PC-3 (cell line): ENCODE data around the gene MCOLN2. TPM values are rescaled to one million over a fixed set of nuclear protein-coding genes. Genes with fewer than 3 reads are reported as not detected.

ENCODE experiments used
- ATAC-seq: fragments of 200-7000 bp; cut with Tn5 transposase; 2 replicates; pipeline ENCODE4 v1.9.1; 2020; ENCODE audit warnings: mild to moderate bottlenecking, moderate library complexity
- BruUV-seq: library from RNA; stranded (reverse); fragments of 400-500 nt; replicated peaks from 2 replicates; lab custom pipeline; 2021; lab: Mats Ljungman, UMichigan
- CTCF ChIA-PET: fragments of 300-600 bp; sonication (Branson Sonifier 250); formaldehyde crosslinking; loops from one replicate; lab custom pipeline; 2022; ENCODE audit warnings: antibody characterized with exemption; lab: Charles Lee
- POLR2A ChIA-PET: fragments of 300-600 bp; sonication (Branson Sonifier 250); formaldehyde crosslinking; loops from one replicate; lab custom pipeline; 2022; ENCODE audit warnings: antibody characterized with exemption; ENCODE audit not compliant: unreplicated experiment; lab: Charles Lee
- DNase-seq: peaks from one replicate; pipeline ENCODE4 v3.0.0-alpha.2; 2015
- H2AFZ ChIP-seq: fragments of 300-600 bp; sonication (generic); 2 replicates; pipeline ENCODE4 v1.6.0; 2016; ENCODE audit warnings: antibody characterized with exemption, low read length
- H3F3A ChIP-seq: fragments of 300-600 bp; sonication (generic); one replicate; pipeline ENCODE4 v1.6.0; 2017; ENCODE audit warnings: antibody characterized with exemption, low read length, control low read depth, mild to moderate bottlenecking; ENCODE audit not compliant: unreplicated experiment
- H3K27ac ChIP-seq: fragments of 300-600 bp; sonication (generic); 2 replicates; pipeline ENCODE4 v1.5.1; 2016; ENCODE audit warnings: mild to moderate bottlenecking, low read length
- H3K27me3 ChIP-seq: fragments of 300-600 bp; sonication (generic); 2 replicates; pipeline ENCODE4 v1.6.1; 2016; ENCODE audit warnings: low read length, mixed read lengths
- H3K36me3 ChIP-seq: fragments of 300-600 bp; sonication (generic); 2 replicates; pipeline ENCODE4 v1.6.1; 2016; ENCODE audit warnings: low read depth, mixed run types, low read length, mixed read lengths
- H3K4me1 ChIP-seq: fragments of 300-600 bp; sonication (generic); 2 replicates; pipeline ENCODE4 v1.5.1; 2016; ENCODE audit warnings: low read length; ENCODE audit not compliant: insufficient read depth
- H3K4me2 ChIP-seq: fragments of 300-600 bp; sonication (generic); 2 replicates; pipeline ENCODE4 v1.6.0; 2016; ENCODE audit warnings: low read length
- H3K4me3 ChIP-seq: fragments of 300-600 bp; sonication (generic); 2 replicates; pipeline ENCODE4 v1.5.1; 2016; ENCODE audit warnings: mild to moderate bottlenecking, low read length, mixed read lengths
- H3K79me2 ChIP-seq: fragments of 300-600 bp; sonication (generic); 2 replicates; pipeline ENCODE4 v1.6.1; 2017; ENCODE audit warnings: low read length, mixed read lengths
- H3K9ac ChIP-seq: fragments of 300-600 bp; sonication (generic); 2 replicates; pipeline ENCODE4 v1.6.0; 2016; ENCODE audit warnings: mild to moderate bottlenecking, low read length
- H3K9me2 ChIP-seq: fragments of 300-600 bp; sonication (generic); replicated peaks from 2 replicates; pipeline ENCODE4 v1.6.1; 2016; ENCODE audit warnings: mixed run types, low read length, mixed read lengths
- H3K9me3 ChIP-seq: fragments of 300-600 bp; sonication (generic); 2 replicates; pipeline ENCODE4 v1.6.1; 2016; ENCODE audit warnings: low read length, mixed read lengths
- H4K20me1 ChIP-seq: fragments of 300-600 bp; sonication (generic); 2 replicates; pipeline ENCODE4 v1.6.1; 2016; ENCODE audit warnings: low read length, mixed read lengths
- CTCF ChIP-seq: fragments of 300-600 bp; sonication (generic); conservative IDR thresholded peaks from 2 replicates; pipeline ENCODE4 v1.5.1; 2017; ENCODE audit warnings: antibody characterized with exemption, low read depth, mild to moderate bottlenecking, low read length
- EZH2 ChIP-seq: fragments of 300-600 bp; sonication (generic); IDR thresholded peaks from one replicate; pipeline ENCODE4 v1.6.1; 2017; ENCODE audit warnings: antibody characterized with exemption, mild to moderate bottlenecking, low read length; ENCODE audit not compliant: unreplicated experiment
- EZH2phosphoT487 ChIP-seq: fragments of 300-600 bp; sonication (generic); IDR thresholded peaks from 2 replicates; pipeline ENCODE4 v1.6.1; 2018; ENCODE audit warnings: mild to moderate bottlenecking, antibody characterized with exemption, low read length, borderline replicate concordance
- intact Hi-C: fragments of 100-400 bp; cut with micrococcal nuclease; formaldehyde crosslinking; loops from 2 replicates; pipeline ENCODE4 v1.9.0; 2023
- total RNA-seq: library from RNA; depleted of rRNA; stranded (reverse); fragments of >200 nt; gene quantifications from 2 replicates; pipeline ENCODE4 v1.2.3, GENCODE V29; 2014

Gene MCOLN2
- total RNA-seq, 1 experiment from 2014 or later: 24.6 TPM

- H3K36me3 ChIP-seq: no peaks in the 10 kb centered on the region
- intact Hi-C loops: no loop called here
- ChIA-PET POLR2A (no interaction called here), CTCF (no interaction called here)
- H4K20me1 ChIP-seq: no peaks in the 10 kb centered on the region
- DNase-seq: no peak
- ATAC-seq: peak; percentile 64
- BruUV-seq: no TSS peak
- H3K4me3 ChIP-seq: no peak overlapping the region
- H3K9me3 ChIP-seq: no peaks in the 10 kb centered on the region
- H3K9ac ChIP-seq: no peak overlapping the region
- TF ChIP-seq EZH2 (no peak), CTCF (no peak), EZH2phosphoT487 (no peak)
- no peaks in the 10 kb centered on the region for H3K27me3 ChIP-seq
- peaks cover 6% of the 10 kb centered on the region; the same call in 1 of the 2 replicates for H3K4me1 ChIP-seq
- H3K9me2 ChIP-seq: no peaks in the 10 kb centered on the region; the same call in 1 of the 2 replicates
- no peak overlapping the region for H2AFZ ChIP-seq
- no peaks in the 10 kb centered on the region for H3K79me2 ChIP-seq
- no peak overlapping the region for H3K27ac ChIP-seq
- H3F3A ChIP-seq: no peaks in the 10 kb centered on the region
- H3K4me2 ChIP-seq: no peak overlapping the region
Observed at GRCh38 chr1:84899969-84900368, 96.9 kb downstream of the MCOLN2 start.

- BruUV-seq: no TSS peak
- Histone ChIP-seq H3K4me1 (peaks cover 6% of the 10 kb centered on the region; the same call in 1 of the 2 replicates), H3K4me2 (no peak overlapping the region), H3K27ac (no peak overlapping the region), H2AFZ (no peak overlapping the region), H3K27me3 (no peaks in the 10 kb centered on the region), H3K36me3 (no peaks in the 10 kb centered on the region), H3K9me3 (no peaks in the 10 kb centered on the region), H3K79me2 (peaks cover 11% of the 10 kb centered on the region), H3F3A (no peaks in the 10 kb centered on the region), H4K20me1 (no peaks in the 10 kb centered on the region), H3K9me2 (no peaks in the 10 kb centered on the region), H3K4me3 (no peak overlapping the region), H3K9ac (no peak overlapping the region)
- intact Hi-C loops: no loop called here
- CTCF ChIA-PET: no interaction called here
- no peak for TF ChIP-seq CTCF
- no peak for TF ChIP-seq EZH2
- TF ChIP-seq EZH2phosphoT487: no peak
- DNase-seq (no peak), ATAC-seq (no peak)
- POLR2A ChIA-PET: interaction anchor here (0.6 kb wide), 1 partner anchor 334 kb away, joined by 5 read pairs; no protein-coding TSS in a partner anchor
Observed at GRCh38 chr1:84896279-84896678, 100.6 kb downstream of the MCOLN2 start.

- H3K36me3 ChIP-seq: no peaks in the 10 kb centered on the region
- ChIA-PET POLR2A (no interaction called here), CTCF (interaction anchor here (0.6 kb wide), 1 partner anchor 245 kb away, joined by 5 read pairs; no protein-coding TSS in a partner anchor)
- no TSS peak for BruUV-seq
- H3F3A ChIP-seq: no peaks in the 10 kb centered on the region
- DNase-seq (peak; percentile 69), ATAC-seq (peak; percentile 79)
- H3K4me2 ChIP-seq: peak within 1 kb of the TSS; percentile 83
- no peak for TF ChIP-seq EZH2phosphoT487
- no peak for TF ChIP-seq CTCF
- TF ChIP-seq EZH2: no peak
- H3K4me1 ChIP-seq: peaks cover 16% of the 10 kb centered on the region
- no peaks in the 10 kb centered on the region for H3K9me3 ChIP-seq
- H3K4me3 ChIP-seq: peak within 1 kb of the TSS; percentile 72
- H2AFZ ChIP-seq: peak within 1 kb of the TSS; percentile 87
- H3K9me2 ChIP-seq: no peaks in the 10 kb centered on the region
- H3K9ac ChIP-seq: peak within 1 kb of the TSS; percentile 69
- 0 out of 2 replicates have a peak within 1 kb of the TSS, but pooled peaks have one; percentile 18 for H3K27ac ChIP-seq
- intact Hi-C loops: no loop called here
- H3K27me3 ChIP-seq: no peaks in the 10 kb centered on the region
- H4K20me1 ChIP-seq: no peaks in the 10 kb centered on the region
- H3K79me2 ChIP-seq: peaks cover 29% of the 10 kb centered on the region
Observed at GRCh38 chr1:84892705-84893618, 104.0 kb downstream of the MCOLN2 start, which contains the start of gene LPAR3. TSS of gene LPAR3 (minus strand) at chr1:84893206. CDS start at chr1:84866120, 27,086 bp downstream.
